Kidney (tissue), 14 donors: Measurements from ENCODE around the gene CLCA2. TPM values are rescaled to one million over a fixed set of nuclear protein-coding genes. Genes with fewer than 3 reads are reported as not detected.

Experiments
- DNase-seq, 5 donors: peaks; one replicate each; pipeline ENCODE4 v3.0.0-alpha.2; 2013 to 2020
- FAIRE-seq: peaks from 2 replicates; lab custom pipeline; 2012; peaks lifted over from hg19 to GRCh38; lab: Jason Lieb, UNC
- H3K27ac ChIP-seq, 2 donors: one replicate each; pipeline ENCODE4 v1.7.0; 2013; ENCODE audit warnings: low read depth in 2 of 2, low read length in 2 of 2, inconsistent platforms in 1 of 2
- H3K27me3 ChIP-seq: one replicate; pipeline ENCODE4 v1.7.1; 2013; ENCODE audit warnings: low read length, inconsistent platforms; ENCODE audit not compliant: control insufficient read depth, insufficient read depth
- H3K36me3 ChIP-seq, 3 donors: one replicate each; pipeline versions ENCODE4 v1.7.0 to v1.7.1; 2013; ENCODE audit warnings: low read length in 3 of 3, control low read depth in 1 of 3, inconsistent platforms in 1 of 3; ENCODE audit not compliant: insufficient read depth in 3 of 3, control insufficient read depth in 2 of 3
- H3K4me1 ChIP-seq, 3 donors: one replicate each; pipeline versions ENCODE4 v1.7.0 to v1.7.1; 2013; ENCODE audit warnings: low read length in 3 of 3, inconsistent platforms in 1 of 3, low read depth in 1 of 3; ENCODE audit not compliant: control insufficient read depth in 2 of 3, insufficient read depth in 2 of 3
- H3K4me3 ChIP-seq, 3 donors: one replicate each; pipeline versions ENCODE4 v1.7.0 to v1.8.1; 2013; ENCODE audit warnings: low read length in 3 of 3, control low read depth in 1 of 3, inconsistent platforms in 1 of 3
- H3K9ac ChIP-seq, 3 donors: one replicate each; pipeline versions ENCODE4 v1.7.0 to v1.7.1; 2013; ENCODE audit warnings: low read length in 3 of 3, control low read depth in 1 of 3, inconsistent platforms in 1 of 3
- H3K9me3 ChIP-seq, 3 donors: one replicate each; pipeline versions ENCODE4 v1.7.0 to v1.7.1; 2013; ENCODE audit warnings: low read length in 3 of 3, control low read depth in 1 of 3, inconsistent platforms in 1 of 3; ENCODE audit not compliant: control insufficient read depth in 2 of 3, insufficient read depth in 1 of 3
- intact Hi-C: fragments of 100-400 bp; cut with DNase I; formaldehyde crosslinking; loops from one replicate; pipeline ENCODE4 v1.11.1; 2022
- polyA plus RNA-seq: library from polyadenylated mRNA; stranded (reverse); fragments of 350-450 nt; fragmentation: Illumina TruSeq; extraction: RNeasy Lipid Tissue Mini Kit (QIAGEN cat#74804); gene quantifications from one replicate; pipeline ENCODE4 v1.2.3, GENCODE V29; 2014; ENCODE audit warnings: low read depth, low replicate concordance; ENCODE audit not compliant: insufficient read depth
- total RNA-seq: library from RNA; stranded (reverse); fragmentation: NEBNext Ultra II Directional; extraction: Animal tissue kit (Norgen Biotek cat#: 25700); gene quantifications from one replicate; pipeline ENCODE4 v1.2.1, GENCODE V29; 2021
- TF ChIP-seq, protein P1 (sequence below): IDR thresholded peaks from 3 replicates; pipeline ENCODE4 v1.5.1; 2012; ENCODE audit warnings: mild to moderate bottlenecking, moderate library complexity, borderline replicate concordance; ENCODE audit not compliant: insufficient read depth; ENCODE audit errors: extremely low read depth
- donor health status: control.
- donor health status: control.
- donor health status: control.
- donor health status: control.
- donor health status: control.
- donor health status: DM: yes; HTN: yes; CAD: no.
- donor health status: Normal renal cell carcinoma (clear cell type).

CLCA2 gene
- total and polyA plus RNA-seq, 2 donors from 2014 or later, result not detected

DNA sequence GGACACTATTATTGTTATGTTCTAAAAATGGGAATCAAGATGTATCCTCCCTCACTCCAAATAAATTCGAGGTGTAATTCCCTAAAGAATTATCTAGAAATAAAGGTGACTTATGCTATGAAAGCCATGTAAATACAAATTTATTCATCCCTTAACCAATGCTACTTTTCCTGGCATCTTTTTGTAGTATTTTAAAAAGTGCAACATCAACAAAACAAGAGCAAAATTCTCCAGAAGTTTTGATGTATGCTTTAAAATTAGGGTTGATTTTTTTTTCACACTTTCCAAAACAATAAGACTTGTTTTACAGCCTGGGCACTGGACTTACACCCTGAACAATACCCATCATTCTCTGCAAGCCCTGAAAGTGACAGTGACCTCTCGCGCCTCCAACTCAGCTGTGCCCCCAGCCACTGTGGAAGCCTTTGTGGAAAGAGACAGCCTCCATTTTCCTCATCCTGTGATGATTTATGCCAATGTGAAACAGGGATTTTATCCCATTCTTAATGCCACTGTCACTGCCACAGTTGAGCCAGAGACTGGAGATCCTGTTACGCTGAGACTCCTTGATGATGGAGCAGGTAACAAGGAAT, 23.3 kb downstream of the CLCA2 start:
- Histone ChIP-seq H3K4me3 (no peak overlapping the region), H3K9me3 (no peaks in the 10 kb centered on the region), H3K9ac (no peak overlapping the region), H3K27me3 (no peaks in the 10 kb centered on the region), H3K4me1 (no peaks in the 10 kb centered on the region), H3K27ac (no peak overlapping the region), H3K36me3 (no peaks in the 10 kb centered on the region)
- no peak for DNase-seq
- TF ChIP-seq, protein P1, sequence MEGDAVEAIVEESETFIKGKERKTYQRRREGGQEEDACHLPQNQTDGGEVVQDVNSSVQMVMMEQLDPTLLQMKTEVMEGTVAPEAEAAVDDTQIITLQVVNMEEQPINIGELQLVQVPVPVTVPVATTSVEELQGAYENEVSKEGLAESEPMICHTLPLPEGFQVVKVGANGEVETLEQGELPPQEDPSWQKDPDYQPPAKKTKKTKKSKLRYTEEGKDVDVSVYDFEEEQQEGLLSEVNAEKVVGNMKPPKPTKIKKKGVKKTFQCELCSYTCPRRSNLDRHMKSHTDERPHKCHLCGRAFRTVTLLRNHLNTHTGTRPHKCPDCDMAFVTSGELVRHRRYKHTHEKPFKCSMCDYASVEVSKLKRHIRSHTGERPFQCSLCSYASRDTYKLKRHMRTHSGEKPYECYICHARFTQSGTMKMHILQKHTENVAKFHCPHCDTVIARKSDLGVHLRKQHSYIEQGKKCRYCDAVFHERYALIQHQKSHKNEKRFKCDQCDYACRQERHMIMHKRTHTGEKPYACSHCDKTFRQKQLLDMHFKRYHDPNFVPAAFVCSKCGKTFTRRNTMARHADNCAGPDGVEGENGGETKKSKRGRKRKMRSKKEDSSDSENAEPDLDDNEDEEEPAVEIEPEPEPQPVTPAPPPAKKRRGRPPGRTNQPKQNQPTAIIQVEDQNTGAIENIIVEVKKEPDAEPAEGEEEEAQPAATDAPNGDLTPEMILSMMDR, result no peak
- FAIRE-seq, result no peak
- intact Hi-C loops, result no loop called here

DNA sequence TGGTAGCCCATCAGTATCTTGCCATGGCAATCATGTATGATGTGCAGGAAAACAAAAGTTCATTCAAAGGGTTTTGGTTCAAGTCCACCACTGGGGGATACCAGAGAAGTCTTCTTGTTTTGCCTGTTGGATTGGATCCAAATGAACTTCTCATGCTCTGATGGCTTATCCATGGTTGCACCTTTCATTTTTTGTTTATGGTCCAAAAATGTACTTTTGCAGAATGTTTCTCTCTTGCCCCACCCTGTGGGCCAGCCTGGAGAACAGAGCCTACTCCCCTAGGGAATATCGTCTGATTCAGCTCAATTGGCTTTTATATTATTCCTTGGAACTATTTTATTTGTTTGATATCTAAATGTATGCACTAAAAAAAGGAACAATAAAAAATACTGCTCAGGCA, 24.7 kb downstream of the CLCA2 start:
- FAIRE-seq, result no peak

DNA sequence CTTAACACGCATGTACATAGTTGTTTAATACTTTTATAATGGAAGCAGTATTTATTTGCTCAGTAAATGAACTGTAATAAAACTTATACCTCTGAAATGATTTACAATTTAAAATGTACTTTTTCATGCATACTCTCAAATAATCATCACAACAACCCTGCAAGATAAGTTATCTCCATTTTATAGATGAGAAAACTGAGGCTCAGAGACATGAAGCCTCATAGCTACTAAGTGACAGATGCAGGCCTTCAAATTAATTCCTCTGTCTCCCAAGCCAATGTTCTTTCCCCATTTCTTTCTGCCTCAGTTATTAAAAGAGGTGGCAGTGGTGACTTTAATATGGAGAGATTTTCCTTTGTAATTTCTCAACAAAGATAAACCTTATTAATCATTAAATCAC, 25.1 kb downstream of the CLCA2 start:
- DNase-seq, result no peak
- Histone ChIP-seq H3K9me3 (no peaks in the 10 kb centered on the region), H3K36me3 (no peaks in the 10 kb centered on the region), H3K4me3 (no peak overlapping the region), H3K4me1 (no peaks in the 10 kb centered on the region), H3K27ac (no peak overlapping the region), H3K9ac (no peak overlapping the region), H3K27me3 (no peaks in the 10 kb centered on the region)
- intact Hi-C loops, result no loop called here
- no peak for FAIRE-seq
- TF ChIP-seq, protein P1, result no peak

More for the DNA sequence above, 24.7 kb downstream of the CLCA2 start:
- no peak overlapping the region for H3K9ac ChIP-seq
- H3K36me3 ChIP-seq, result no peaks in the 10 kb centered on the region
- no peak overlapping the region for H3K27ac ChIP-seq
- H3K9me3 ChIP-seq, result no peaks in the 10 kb centered on the region
- TF ChIP-seq, protein P1, result no peak
- H3K4me1 ChIP-seq, result no peaks in the 10 kb centered on the region
- H3K4me3 ChIP-seq, result no peak overlapping the region
- DNase-seq, result no peak
- no peaks in the 10 kb centered on the region for H3K27me3 ChIP-seq
- intact Hi-C loops, result no loop called here

DNA sequence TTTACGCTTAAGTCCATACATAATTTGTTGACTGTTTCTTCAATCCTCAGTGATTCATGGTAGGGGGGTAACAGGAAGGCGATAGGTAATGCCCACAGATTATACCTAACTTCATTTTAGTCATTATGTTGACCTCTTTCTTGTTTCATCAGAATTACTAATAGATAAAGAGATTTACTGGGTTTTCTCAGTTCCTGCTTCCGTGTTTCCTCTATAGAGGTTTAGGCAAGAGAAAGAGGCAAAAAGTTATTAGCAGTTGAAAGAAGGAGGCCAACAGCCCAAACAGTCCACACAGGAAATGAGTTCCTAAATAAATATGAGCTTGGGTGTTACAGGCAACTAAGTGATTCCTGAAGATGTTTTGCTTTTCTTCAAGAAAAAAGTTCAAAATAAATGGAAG, 26.9 kb downstream of the CLCA2 start:
- intact Hi-C loops, result no loop called here
- no peaks in the 10 kb centered on the region for H3K36me3 ChIP-seq
- H3K4me1 ChIP-seq, result no peaks in the 10 kb centered on the region
- FAIRE-seq, result no peak
- H3K9ac ChIP-seq, result no peak overlapping the region
- no peak overlapping the region for H3K27ac ChIP-seq
- no peak for DNase-seq
- no peak overlapping the region for H3K4me3 ChIP-seq
- H3K9me3 ChIP-seq, result no peaks in the 10 kb centered on the region
- H3K27me3 ChIP-seq, result no peaks in the 10 kb centered on the region
- TF ChIP-seq, protein P1, result no peak
